LNCaP clone FGC (cell line): ENCODE measurements around the gene MBNL2.

Source experiments
- DNase-seq: peaks from one replicate; pipeline ENCODE4 v3.0.0-alpha.2; 2011; ENCODE audit warnings: low read depth
- H3K4me3 ChIP-seq: 2 replicates; pipeline ENCODE4 v1.5.1; 2011; ENCODE audit warnings: mild to moderate bottlenecking, low read depth, low read length, control low read depth
- TF ChIP-seq, protein P1 (sequence below): IDR thresholded peaks from 2 replicates; pipeline ENCODE4 v1.5.1; 2012; ENCODE audit warnings: mild to moderate bottlenecking; ENCODE audit not compliant: control insufficient read depth, insufficient read depth; ENCODE audit errors: extremely low read depth

The MBNL2 gene

DNA sequence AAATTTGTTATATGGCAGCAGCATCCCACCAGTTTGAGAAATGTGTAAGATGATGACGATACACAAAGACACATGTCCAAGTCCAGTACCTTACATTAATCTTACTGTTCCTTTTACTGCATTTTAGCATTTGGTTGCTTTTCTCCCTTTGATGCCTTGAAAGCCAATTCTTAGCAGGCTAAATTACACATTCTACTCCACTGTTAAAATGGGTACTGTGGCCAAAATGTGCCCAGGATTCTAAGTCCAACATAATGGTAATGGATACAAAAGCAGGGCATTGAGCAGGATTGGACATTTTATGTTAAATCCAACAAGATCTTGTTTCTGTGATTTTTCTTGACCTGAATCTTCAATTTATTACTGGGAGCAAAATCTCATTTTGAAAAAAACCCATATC, 159.1 kb downstream of the MBNL2 start:
- H3K4me3 ChIP-seq: no peak overlapping the region
- DNase-seq: no peak
- TF ChIP-seq, protein P1, sequence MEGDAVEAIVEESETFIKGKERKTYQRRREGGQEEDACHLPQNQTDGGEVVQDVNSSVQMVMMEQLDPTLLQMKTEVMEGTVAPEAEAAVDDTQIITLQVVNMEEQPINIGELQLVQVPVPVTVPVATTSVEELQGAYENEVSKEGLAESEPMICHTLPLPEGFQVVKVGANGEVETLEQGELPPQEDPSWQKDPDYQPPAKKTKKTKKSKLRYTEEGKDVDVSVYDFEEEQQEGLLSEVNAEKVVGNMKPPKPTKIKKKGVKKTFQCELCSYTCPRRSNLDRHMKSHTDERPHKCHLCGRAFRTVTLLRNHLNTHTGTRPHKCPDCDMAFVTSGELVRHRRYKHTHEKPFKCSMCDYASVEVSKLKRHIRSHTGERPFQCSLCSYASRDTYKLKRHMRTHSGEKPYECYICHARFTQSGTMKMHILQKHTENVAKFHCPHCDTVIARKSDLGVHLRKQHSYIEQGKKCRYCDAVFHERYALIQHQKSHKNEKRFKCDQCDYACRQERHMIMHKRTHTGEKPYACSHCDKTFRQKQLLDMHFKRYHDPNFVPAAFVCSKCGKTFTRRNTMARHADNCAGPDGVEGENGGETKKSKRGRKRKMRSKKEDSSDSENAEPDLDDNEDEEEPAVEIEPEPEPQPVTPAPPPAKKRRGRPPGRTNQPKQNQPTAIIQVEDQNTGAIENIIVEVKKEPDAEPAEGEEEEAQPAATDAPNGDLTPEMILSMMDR: no peak

DNA sequence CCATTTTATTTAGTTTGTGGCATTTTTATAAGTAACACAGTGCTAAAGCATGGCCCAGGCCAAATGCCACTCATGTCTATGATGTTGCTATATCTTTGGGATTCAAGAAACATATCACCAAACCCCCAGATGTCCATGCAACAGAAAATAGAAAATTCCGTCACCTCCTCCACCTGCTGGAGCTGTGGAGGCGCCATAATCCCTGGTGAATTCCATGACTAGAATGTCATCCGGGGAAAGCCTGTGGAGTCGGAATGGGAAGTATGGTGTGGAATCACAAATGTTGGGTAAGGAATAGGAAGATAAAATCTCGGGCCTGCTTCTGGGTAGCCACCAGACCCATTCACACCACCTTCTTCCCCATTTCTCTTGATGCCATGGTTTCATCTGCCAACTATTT, 160.1 kb downstream of the MBNL2 start:
- DNase-seq: no peak

DNA sequence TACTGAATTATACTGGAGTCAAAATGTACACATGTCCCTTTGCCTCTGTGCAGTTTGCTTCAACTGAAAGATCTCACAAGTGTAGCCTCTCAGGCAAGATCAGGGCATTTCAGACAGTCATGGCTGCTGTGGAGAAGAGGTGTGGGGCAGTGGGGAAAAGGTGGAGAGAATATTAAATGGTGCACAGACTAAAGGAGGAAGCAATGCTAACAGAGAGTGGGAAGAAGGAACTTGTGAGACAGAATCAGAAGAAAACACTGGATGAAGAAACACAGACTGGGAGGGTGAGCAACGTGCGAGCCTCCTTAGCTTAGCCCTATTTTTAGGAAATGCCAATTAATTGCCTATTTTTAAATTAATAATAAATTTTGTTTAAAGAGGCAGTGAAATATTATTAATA, 162.2 kb downstream of the MBNL2 start:
- TF ChIP-seq, protein P1: no peak
- no peak overlapping the region for H3K4me3 ChIP-seq
- DNase-seq: no peak

More for the DNA sequence above, 160.1 kb downstream of the MBNL2 start:
- TF ChIP-seq, protein P1: no peak
- H3K4me3 ChIP-seq: no peak overlapping the region

DNA sequence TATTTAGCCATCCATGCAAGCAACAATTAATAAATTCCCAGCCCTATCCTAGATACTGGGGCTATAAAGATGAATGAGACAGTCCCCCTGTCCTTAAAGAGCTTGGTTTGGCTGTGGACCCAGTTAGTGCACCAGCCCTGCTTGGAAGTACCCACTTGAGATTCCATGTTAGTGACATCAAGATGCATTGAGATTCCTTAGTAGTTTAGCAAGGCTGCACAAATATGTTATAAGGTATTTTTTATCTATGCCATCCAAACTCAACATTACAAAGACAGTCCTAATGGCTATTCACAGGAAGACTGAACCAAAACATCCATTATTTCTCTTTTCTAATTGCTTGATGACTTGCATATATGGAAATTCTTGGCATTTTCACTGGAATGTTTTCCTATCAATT, 163.0 kb downstream of the MBNL2 start:
- TF ChIP-seq, protein P1: no peak
- H3K4me3 ChIP-seq: no peak overlapping the region
- no peak for DNase-seq

DNA sequence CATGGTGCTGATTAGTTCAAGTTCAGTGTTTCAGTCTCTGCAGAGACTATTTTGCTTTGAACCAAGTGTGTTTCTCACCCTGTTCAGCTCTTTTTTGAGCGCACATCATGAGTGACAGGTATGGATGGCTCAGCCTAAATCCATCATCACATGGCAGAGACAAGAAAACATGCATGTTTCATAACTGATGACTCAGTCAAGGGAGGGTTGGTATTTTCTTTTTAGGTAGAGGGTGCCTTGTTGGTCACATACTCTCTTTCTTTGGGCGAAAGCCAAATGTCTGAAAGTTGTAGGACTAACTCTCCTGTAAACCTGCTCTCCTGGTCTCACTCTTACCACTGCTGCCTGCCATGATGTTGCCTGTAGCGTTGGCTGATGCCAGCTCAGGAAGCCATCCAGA, 163.7 kb downstream of the MBNL2 start:
- TF ChIP-seq, protein P1: no peak
- no peak for DNase-seq
- no peak overlapping the region for H3K4me3 ChIP-seq

DNA sequence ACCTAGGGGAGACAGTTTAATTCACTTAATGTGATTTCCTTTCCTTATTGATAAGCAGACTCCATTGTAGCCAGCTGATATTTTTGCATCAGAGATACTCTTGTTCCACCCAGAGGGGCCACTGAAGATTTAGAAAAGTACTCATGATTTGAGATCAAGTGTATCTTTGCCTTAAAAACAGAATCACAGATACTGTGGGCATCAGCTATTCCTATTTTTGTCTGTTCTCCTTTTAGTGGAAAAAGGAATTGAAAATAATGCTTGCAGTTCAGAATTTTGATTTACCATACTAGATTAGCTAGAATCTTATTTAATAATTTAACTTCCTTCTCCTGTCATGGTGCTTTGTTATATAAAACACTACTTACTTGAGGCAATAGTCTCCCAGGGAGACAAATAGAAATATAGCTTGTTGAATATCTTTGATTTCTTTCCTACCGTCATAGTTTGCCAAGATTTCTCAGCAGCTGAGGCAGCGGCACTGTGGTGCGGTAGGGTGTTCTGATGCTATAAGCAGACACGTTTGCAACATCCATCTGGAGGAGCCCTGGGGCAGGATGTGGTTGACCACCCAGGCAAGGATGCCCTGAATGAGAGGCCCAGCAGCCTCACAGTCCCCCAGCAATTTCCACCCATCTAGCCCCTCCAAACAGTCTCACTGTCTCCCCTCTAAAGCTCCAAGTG, 164.8 kb downstream of the MBNL2 start:
- TF ChIP-seq, protein P1: no peak
- no peak for DNase-seq
- no peak overlapping the region for H3K4me3 ChIP-seq

DNA sequence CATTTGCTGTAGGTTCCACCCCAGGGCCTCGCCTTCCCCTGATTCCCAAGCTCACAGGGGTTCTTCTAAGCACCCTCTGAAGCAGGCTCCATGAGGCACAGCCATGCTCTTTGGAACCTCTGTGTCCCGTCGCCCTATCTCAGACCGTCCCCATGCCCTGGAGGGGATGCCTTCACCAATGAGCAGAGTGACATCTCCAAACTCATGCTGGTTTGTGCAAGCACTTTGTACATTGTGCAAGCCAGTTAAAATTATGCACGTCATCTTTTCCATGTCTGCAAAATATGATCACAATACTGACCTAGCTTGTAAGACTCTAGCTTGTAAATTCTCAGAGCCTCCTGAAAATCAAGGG, 165.3 kb downstream of the MBNL2 start:
- TF ChIP-seq, protein P1: no peak
- H3K4me3 ChIP-seq: no peak overlapping the region
- DNase-seq: no peak
